ENCODE measurements around the gene RABGAP1. TPM values are rescaled to one million over a fixed set of nuclear protein-coding genes. Genes with fewer than 3 reads are reported as not detected.

RABGAP1 gene
- total and polyA plus RNA-seq, 10 of the 15 experiments (the other 5 are each of a cell fraction or from before 2014, with no cell fraction given): 2.6 to 31.6 (median 12.5) TPM

DNA sequence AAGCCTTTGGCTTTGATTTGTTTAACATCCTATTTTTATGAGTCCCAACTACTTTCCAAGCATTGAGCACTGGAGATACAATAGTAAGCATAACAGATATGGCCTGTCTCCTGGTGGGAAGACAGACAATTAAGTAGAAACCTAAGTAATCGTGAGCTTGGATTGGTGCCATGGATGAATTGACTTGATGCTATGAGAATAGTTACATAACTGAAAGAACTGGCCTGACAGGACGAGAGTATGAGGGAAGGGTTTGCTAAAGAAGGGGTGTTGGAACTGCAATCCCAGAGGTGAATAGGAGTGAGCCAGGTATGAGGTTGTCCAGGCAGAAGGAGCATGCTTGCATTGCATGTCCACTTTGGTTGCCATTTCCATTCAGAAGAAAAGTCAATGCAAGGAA lies 145.1 kb downstream of the RABGAP1 start:
- H3K9me3 ChIP-seq (replicated peaks; ENCODE audit: control insufficient read depth, insufficient read depth, low read length): no peaks in the 10 kb centered on the region
- no peak overlapping the region for H3K4me3 ChIP-seq
- FAIRE-seq: no peak
- ChIA-PET RAD21 (ENCODE audit: unreplicated experiment) (interaction anchor here (6.5 kb wide), 1 partner anchor 264 kb away, joined by 47 read pairs; no protein-coding TSS in a partner anchor), SMC1A (ENCODE audit: uncharacterized antibody, unreplicated experiment) (interaction anchor here (2.1 kb wide), 1 partner anchor 263 kb away, joined by 21 read pairs; no protein-coding TSS in a partner anchor), POLR2A (no interaction called here), CTCF (interaction anchor here (1.6 to 2.6 kb wide), 4 partner anchors 8 to 268 kb away, joined by 3 to 10 read pairs (median 6); no protein-coding TSS in a partner anchor)
- ATAC-seq: no peak
- intact Hi-C loops (cut with micrococcal nuclease; ENCODE audit: unreplicated experiment): no loop called here
- TF ChIP-seq, protein P1, sequence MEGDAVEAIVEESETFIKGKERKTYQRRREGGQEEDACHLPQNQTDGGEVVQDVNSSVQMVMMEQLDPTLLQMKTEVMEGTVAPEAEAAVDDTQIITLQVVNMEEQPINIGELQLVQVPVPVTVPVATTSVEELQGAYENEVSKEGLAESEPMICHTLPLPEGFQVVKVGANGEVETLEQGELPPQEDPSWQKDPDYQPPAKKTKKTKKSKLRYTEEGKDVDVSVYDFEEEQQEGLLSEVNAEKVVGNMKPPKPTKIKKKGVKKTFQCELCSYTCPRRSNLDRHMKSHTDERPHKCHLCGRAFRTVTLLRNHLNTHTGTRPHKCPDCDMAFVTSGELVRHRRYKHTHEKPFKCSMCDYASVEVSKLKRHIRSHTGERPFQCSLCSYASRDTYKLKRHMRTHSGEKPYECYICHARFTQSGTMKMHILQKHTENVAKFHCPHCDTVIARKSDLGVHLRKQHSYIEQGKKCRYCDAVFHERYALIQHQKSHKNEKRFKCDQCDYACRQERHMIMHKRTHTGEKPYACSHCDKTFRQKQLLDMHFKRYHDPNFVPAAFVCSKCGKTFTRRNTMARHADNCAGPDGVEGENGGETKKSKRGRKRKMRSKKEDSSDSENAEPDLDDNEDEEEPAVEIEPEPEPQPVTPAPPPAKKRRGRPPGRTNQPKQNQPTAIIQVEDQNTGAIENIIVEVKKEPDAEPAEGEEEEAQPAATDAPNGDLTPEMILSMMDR (IDR thresholded peaks at IDR 0.05 in 2 of 3, conservative IDR thresholded peaks at IDR 0.05 in 1 of 3; ENCODE audit: control insufficient read depth in 2 of 3, extremely low read depth in 1 of 3, insufficient read depth in 1 of 3, low read depth in 3 of 3, low read length in 3 of 3): no peak
- TF ChIP-seq RCOR1 (conservative IDR thresholded peaks at IDR 0.05; ENCODE audit: low read depth, low read length) (no peak), FOXK2 (IDR thresholded peaks at IDR 0.05) (no peak), TAF1 (IDR thresholded peaks at IDR 0.05; ENCODE audit: borderline replicate concordance, low read depth, low read length) (no peak), ZBED1 (IDR thresholded peaks at IDR 0.05; ENCODE audit: borderline replicate concordance) (no peak), HCFC1 (IDR thresholded peaks at IDR 0.05; ENCODE audit: low read length) (no peak)
- TF ChIP-seq, protein P2, sequence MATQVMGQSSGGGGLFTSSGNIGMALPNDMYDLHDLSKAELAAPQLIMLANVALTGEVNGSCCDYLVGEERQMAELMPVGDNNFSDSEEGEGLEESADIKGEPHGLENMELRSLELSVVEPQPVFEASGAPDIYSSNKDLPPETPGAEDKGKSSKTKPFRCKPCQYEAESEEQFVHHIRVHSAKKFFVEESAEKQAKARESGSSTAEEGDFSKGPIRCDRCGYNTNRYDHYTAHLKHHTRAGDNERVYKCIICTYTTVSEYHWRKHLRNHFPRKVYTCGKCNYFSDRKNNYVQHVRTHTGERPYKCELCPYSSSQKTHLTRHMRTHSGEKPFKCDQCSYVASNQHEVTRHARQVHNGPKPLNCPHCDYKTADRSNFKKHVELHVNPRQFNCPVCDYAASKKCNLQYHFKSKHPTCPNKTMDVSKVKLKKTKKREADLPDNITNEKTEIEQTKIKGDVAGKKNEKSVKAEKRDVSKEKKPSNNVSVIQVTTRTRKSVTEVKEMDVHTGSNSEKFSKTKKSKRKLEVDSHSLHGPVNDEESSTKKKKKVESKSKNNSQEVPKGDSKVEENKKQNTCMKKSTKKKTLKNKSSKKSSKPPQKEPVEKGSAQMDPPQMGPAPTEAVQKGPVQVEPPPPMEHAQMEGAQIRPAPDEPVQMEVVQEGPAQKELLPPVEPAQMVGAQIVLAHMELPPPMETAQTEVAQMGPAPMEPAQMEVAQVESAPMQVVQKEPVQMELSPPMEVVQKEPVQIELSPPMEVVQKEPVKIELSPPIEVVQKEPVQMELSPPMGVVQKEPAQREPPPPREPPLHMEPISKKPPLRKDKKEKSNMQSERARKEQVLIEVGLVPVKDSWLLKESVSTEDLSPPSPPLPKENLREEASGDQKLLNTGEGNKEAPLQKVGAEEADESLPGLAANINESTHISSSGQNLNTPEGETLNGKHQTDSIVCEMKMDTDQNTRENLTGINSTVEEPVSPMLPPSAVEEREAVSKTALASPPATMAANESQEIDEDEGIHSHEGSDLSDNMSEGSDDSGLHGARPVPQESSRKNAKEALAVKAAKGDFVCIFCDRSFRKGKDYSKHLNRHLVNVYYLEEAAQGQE (IDR thresholded peaks at IDR 0.05; ENCODE audit: low read depth, low read length): no peak
- TF ChIP-seq, protein P3, sequence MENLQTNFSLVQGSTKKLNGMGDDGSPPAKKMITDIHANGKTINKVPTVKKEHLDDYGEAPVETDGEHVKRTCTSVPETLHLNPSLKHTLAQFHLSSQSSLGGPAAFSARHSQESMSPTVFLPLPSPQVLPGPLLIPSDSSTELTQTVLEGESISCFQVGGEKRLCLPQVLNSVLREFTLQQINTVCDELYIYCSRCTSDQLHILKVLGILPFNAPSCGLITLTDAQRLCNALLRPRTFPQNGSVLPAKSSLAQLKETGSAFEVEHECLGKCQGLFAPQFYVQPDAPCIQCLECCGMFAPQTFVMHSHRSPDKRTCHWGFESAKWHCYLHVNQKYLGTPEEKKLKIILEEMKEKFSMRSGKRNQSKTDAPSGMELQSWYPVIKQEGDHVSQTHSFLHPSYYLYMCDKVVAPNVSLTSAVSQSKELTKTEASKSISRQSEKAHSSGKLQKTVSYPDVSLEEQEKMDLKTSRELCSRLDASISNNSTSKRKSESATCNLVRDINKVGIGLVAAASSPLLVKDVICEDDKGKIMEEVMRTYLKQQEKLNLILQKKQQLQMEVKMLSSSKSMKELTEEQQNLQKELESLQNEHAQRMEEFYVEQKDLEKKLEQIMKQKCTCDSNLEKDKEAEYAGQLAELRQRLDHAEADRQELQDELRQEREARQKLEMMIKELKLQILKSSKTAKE (IDR thresholded peaks at IDR 0.05; ENCODE audit: low read depth, poor library complexity, severe bottlenecking): no peak
- TF ChIP-seq, protein P4, sequence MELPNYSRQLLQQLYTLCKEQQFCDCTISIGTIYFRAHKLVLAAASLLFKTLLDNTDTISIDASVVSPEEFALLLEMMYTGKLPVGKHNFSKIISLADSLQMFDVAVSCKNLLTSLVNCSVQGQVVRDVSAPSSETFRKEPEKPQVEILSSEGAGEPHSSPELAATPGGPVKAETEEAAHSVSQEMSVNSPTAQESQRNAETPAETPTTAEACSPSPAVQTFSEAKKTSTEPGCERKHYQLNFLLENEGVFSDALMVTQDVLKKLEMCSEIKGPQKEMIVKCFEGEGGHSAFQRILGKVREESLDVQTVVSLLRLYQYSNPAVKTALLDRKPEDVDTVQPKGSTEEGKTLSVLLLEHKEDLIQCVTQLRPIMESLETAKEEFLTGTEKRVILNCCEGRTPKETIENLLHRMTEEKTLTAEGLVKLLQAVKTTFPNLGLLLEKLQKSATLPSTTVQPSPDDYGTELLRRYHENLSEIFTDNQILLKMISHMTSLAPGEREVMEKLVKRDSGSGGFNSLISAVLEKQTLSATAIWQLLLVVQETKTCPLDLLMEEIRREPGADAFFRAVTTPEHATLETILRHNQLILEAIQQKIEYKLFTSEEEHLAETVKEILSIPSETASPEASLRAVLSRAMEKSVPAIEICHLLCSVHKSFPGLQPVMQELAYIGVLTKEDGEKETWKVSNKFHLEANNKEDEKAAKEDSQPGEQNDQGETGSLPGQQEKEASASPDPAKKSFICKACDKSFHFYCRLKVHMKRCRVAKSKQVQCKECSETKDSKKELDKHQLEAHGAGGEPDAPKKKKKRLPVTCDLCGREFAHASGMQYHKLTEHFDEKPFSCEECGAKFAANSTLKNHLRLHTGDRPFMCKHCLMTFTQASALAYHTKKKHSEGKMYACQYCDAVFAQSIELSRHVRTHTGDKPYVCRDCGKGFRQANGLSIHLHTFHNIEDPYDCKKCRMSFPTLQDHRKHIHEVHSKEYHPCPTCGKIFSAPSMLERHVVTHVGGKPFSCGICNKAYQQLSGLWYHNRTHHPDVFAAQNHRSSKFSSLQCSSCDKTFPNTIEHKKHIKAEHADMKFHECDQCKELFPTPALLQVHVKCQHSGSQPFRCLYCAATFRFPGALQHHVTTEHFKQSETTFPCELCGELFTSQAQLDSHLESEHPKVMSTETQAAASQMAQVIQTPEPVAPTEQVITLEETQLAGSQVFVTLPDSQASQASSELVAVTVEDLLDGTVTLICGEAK (IDR thresholded peaks at IDR 0.05; ENCODE audit: borderline replicate concordance): no peak
- peaks cover 0 to 11% of the 10 kb centered on the region in 2 experiments; a peak in 3 of 4 replicates for H3K36me3 ChIP-seq (ENCODE audit: control insufficient read depth in 2 of 2, insufficient read depth in 2 of 2, low read length in 1 of 2)
- H3K27me3 ChIP-seq (replicated peaks in 1 of 2; ENCODE audit: control insufficient read depth in 2 of 2, insufficient read depth in 2 of 2, low read length in 1 of 2): no peaks in the 10 kb centered on the region
- H4K20me1 ChIP-seq (ENCODE audit: control insufficient read depth, insufficient read depth): no peaks in the 10 kb centered on the region
- BruUV-seq (replicated peaks): no TSS peak
- in situ Hi-C loops (cut with MboI): no loop called here
- no peaks in the 10 kb centered on the region for H3K79me2 ChIP-seq (ENCODE audit: control insufficient read depth, insufficient read depth, low read length)
- DNase-seq (ENCODE audit: low read depth, low spot score): no peak
- no peak overlapping the region for H3K9ac ChIP-seq (ENCODE audit: control insufficient read depth, insufficient read depth, low read length)
- no peak overlapping the region for H3K27ac ChIP-seq (ENCODE audit: control insufficient read depth, insufficient read depth)
- WGBS (ENCODE audit: insufficient coverage, insufficient replicate concordance, low lambda C conversion rate, missing lambda C conversion rate): 96% methylated on average over 2 of the region's 2 CpGs
- H3K4me1 ChIP-seq (ENCODE audit: control insufficient read depth, insufficient read depth, low read length): no peaks in the 10 kb centered on the region; the same call in 1 of the 2 replicates
- H2AFZ ChIP-seq (ENCODE audit: control insufficient read depth, low read depth, low read length): no peak overlapping the region
- H3K4me2 ChIP-seq (ENCODE audit: control insufficient read depth, insufficient read depth): no peak overlapping the region
